ENCODE data around the gene DLG2. TPM values are rescaled to one million over a fixed set of nuclear protein-coding genes. Genes with fewer than 3 reads are reported as not detected.

DLG2 gene
- total RNA-seq, 1 donor from 2014 or later: 6.1 TPM

GRCh38 chr11:84003181-84003580 is 1624.0 kb downstream of the DLG2 start:
- no peak for DNase-seq
- intact Hi-C loops (cut with DNase I): no loop called here
- no peak for ATAC-seq (ENCODE audit: poor library complexity)

- no peak for DNase-seq
- intact Hi-C loops (cut with DNase I): no loop called here
- no peak for ATAC-seq (ENCODE audit: poor library complexity)
Observed at GRCh38 chr11:83998921-83999320, 1628.2 kb downstream of the DLG2 start.

GRCh38 chr11:83990160-83990733 is 1636.9 kb downstream of the DLG2 start:
- intact Hi-C loops (cut with DNase I): no loop called here
- peak; percentile 43 for DNase-seq
- peak; percentile 49 for ATAC-seq (ENCODE audit: poor library complexity)

DNA sequence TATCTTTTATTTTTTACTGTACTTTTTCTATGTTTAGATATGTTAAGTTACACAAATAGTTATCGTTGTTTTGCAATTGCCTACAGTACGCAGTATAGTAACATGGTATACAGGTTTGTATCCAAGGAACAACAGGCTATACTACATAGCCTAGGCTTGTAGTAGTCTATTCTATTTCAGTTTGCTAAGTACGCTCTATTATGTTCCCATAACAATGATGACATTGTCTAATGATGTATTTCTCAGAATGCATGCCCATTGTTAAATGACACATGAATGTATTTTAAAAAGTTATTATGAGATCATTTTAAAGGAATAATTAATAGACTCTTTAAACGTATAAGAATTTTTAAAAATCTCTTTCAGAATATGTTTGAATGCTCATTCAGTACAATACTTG is 1644.3 kb downstream of the DLG2 start:
- intact Hi-C loops (cut with DNase I): no loop called here
- ATAC-seq (ENCODE audit: poor library complexity) (no peak), DNase-seq (no peak)

- intact Hi-C loops (cut with DNase I): no loop called here
- ATAC-seq (ENCODE audit: poor library complexity): peak; percentile 96
- DNase-seq: no peak
Observed at GRCh38 chr11:83979593-83979992, 1647.6 kb downstream of the DLG2 start.

- DNase-seq (no peak), ATAC-seq (ENCODE audit: poor library complexity) (no peak)
- intact Hi-C loops (cut with DNase I): no loop called here
Observed at GRCh38 chr11:83978942-83979341, 1648.2 kb downstream of the DLG2 start.

DNA sequence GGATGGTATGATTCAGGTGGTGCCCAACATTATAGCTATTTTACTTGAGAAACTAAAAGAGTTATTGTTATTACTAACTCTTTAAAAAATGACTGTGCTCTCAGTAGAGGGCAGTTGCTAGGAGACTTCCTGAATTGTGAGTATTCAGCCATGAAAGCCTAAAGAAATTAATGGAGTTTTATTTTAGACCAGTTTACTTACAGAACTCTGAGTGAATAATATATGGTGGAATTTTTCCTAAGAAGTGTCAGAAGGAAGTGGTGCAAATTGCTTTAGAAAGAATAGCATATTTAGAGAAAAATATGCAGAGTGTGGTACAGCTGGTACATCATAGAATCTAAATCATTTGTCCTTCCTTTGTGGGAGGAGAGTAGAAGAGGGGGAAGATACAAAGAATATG is 1651.1 kb downstream of the DLG2 start:
- no peak for DNase-seq
- ATAC-seq (ENCODE audit: poor library complexity): no peak
- intact Hi-C loops (cut with DNase I): no loop called here

DNA sequence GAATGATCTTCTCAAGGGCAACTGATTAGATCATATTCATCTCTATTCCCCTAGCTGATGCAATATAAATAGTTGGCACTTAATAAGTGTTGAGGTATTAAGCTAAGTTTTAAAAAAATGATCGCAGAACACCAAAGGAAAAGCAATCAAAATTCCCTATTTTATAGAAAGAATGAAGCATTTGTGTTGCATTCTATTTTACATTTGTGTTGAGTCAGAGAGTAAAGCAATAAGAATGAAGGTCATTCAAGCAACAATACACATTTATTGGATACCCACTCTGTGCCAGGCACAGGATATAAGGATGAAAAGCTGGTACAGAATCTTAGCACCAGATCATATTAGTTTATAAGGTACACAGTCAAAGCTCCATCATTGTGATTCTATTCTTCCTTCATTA is 1654.6 kb downstream of the DLG2 start:
- intact Hi-C loops (cut with DNase I): no loop called here
- ATAC-seq (ENCODE audit: poor library complexity) (no peak), DNase-seq (no peak)

GRCh38 chr11:83971063-83971462 is 1656.1 kb downstream of the DLG2 start:
- DNase-seq (no peak), ATAC-seq (ENCODE audit: poor library complexity) (no peak)
- intact Hi-C loops (cut with DNase I): no loop called here

DNA sequence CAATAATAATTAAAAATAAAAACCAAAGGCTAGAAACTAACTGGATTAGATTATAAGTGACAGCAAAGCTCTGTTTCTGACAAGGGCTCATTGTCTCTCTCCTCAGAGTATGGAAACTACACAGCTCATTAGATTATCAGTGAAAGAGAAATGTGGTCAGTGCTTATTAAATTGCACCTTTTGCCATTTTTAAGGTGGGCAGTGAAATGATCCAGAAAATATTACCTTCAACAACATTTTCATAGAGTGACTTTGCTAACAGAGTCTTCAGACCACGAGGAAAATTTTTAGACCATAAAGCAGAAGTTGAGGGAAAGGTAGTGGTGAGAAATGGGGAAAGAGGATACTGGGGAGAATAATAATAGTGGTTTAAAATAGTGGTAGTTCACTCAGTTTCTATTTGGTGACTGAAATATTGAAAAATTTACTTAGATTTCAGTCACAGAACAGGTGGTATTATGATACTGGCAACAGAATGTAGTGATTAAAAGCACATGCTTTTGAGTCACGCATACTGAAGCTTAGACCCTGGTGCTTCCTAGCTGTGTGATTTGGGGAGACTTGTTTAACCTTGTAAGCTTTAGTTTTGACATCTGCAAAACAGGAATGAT is 1657.0 kb downstream of the DLG2 start:
- intact Hi-C loops (cut with DNase I): no loop called here
- DNase-seq (no peak), ATAC-seq (ENCODE audit: poor library complexity) (no peak)

GRCh38 chr11:83957038-83957900 is 1669.9 kb downstream of the DLG2 start:
- ATAC-seq (ENCODE audit: poor library complexity): no peak
- intact Hi-C loops (cut with DNase I): no loop called here
- DNase-seq: no peak

DNA sequence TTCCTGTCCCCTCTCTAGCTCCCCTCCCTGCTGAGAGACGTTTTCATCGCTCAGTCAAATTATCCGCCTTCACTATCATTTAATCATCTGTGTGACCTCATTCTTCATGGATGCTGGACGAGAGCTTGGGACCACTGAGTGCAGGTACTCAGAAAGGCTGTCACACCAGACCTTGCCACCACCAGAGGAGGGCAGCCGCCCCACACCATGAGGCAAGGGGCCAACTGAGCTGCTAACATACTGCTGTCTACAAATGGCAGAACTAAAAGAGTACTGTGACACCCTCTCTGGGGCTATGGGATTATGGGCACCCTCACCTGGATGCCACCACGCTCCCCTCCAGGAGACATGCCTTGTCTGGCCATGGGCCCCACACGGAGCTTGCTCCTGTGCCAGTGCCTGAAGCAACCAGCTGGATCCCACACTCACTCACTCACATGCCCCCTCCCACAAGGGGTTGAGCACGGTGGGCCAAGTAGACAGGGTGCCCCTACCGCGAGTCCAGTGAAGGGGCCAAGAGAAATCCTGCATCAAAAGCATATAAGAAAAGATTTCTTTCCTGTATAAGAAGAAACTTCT is 1670.9 kb downstream of the DLG2 start:
- intact Hi-C loops (cut with DNase I): no loop called here
- no peak for DNase-seq

DNA sequence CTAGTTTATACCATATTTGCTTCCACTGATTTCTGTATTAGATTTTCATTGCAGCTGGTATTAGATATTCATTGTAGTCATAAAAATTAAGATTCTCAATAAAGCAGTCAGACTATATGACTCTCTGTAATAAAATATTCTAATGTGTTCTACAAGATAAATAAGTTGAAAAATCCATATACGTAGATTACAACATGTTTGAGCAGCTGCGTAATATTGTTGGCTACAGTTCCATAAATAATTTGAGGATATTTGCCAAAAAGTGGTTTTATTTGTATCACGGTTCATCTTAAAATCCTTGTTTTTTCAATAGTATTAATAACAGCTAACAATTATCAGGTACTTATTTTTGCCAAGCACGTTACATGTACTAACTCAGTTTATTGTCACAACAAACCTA is 1672.4 kb downstream of the DLG2 start:
- DNase-seq: no peak
- intact Hi-C loops (cut with DNase I): no loop called here
- ATAC-seq (ENCODE audit: poor library complexity): no peak

More for the DNA sequence above, 1670.9 kb downstream of the DLG2 start:
- no peak for ATAC-seq (ENCODE audit: poor library complexity)

DNA sequence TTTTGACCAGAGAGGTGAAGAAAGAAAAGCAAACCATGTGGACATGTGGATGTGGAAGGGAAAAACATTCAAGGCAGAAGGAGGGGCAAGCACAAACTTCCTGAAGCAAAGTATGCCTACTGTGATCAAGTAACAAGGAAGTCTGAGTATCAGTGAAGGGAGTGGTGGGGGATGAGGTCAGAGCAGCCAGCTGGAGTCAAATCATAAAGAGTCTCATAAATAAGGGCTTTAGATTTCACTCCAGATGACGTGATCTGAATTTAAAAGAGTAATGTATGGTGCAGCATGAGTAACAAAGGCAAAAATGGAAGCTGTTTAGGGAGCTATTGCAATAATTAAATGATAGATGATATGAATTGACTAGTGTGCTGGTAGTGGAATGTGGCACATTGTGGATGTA is 1675.6 kb downstream of the DLG2 start:
- DNase-seq (no peak), ATAC-seq (ENCODE audit: poor library complexity) (no peak)
- intact Hi-C loops (cut with DNase I): no loop called here

DNA sequence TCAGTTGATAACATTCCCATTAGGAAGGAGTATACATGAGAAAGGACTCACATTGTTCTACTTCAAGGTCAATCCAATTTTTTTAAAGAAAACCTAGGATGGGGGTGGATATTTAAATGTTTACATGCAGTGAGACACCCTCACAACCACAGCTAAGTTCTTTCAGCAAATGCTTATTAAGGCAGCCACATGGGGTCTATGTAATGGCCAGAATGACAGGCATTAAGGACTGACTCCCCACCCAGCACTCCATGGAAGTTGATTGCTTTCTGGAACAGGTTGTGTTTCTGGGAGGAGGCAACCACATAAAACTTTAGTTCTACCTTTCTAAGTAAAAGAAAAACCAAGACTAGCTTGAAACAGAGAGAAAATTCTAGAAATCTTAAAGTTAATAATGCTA is 1678.9 kb downstream of the DLG2 start:
- intact Hi-C loops (cut with DNase I): no loop called here
- no peak for DNase-seq

GRCh38 chr11:83945976-83946375 is 1681.2 kb downstream of the DLG2 start:
- ATAC-seq (ENCODE audit: poor library complexity) (no peak), DNase-seq (no peak)
- intact Hi-C loops (cut with DNase I): no loop called here

More for the DNA sequence above, 1678.9 kb downstream of the DLG2 start:
- no peak for ATAC-seq (ENCODE audit: poor library complexity)

GRCh38 chr11:83941050-83941449 is 1686.1 kb downstream of the DLG2 start:
- no peak for ATAC-seq (ENCODE audit: poor library complexity)
- intact Hi-C loops (cut with DNase I): no loop called here
- no peak for DNase-seq

- ATAC-seq (ENCODE audit: poor library complexity) (no peak), DNase-seq (no peak)
- intact Hi-C loops (cut with DNase I): no loop called here
Observed at GRCh38 chr11:83938148-83938547, 1689.0 kb downstream of the DLG2 start.

- ATAC-seq (ENCODE audit: poor library complexity) (no peak), DNase-seq (no peak)
- intact Hi-C loops (cut with DNase I): no loop called here
Observed at GRCh38 chr11:83933008-83933407, 1694.1 kb downstream of the DLG2 start.

- intact Hi-C loops (cut with DNase I): no loop called here
- ATAC-seq (ENCODE audit: poor library complexity) (no peak), DNase-seq (no peak)
Observed at GRCh38 chr11:83927422-83927821, 1699.7 kb downstream of the DLG2 start.

Data from Right ventricle myocardium superior (tissue), 1 donor.